ENCODE results near the gene RNF224.
A peak's percentile ranks its signal among the peaks of the same experiment; 100 is the strongest.

RNF224 gene

DNA sequence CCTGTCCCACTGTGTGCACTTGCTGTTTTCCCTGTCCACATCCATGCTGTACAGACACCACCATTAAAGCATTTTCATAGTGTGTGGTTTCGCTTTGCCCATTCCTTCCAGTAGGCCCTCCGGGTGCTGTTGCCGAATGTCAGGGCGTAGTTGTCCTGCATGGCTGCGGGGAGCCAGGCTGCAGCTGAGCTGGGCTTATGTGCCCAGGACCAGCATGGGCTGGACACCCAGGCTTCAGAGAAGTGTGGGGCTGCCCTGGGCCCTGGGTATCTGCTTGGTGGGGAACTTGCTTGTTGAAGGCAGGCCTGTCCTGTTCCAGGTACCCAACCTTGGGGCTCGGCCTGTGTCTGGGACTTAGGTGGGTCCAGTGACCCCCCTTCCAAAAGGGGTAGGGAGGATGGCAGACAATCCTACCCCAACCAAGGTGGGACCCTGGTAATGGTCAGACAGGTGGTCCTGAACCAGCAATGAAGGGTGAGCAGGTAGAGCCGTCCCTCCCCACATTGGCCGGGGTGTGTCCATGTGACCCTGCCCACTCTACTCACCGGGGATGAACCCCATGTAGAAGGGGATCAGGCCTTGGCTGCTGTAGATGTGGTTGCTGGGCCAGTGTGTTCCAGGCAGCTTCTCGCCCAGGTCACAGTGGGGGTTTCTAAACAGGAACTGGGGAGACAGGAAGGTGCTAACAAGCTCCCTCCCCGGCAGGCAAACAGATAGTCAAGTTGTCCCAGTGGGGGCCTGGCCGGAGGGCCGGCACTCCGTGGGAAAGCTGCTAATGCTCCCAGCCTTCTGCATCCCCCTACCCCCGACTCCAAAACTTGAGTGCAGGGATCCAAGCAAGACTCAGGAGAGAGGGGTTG, 16.6 kb downstream of the RNF224 start:
- peaks cover 0 to 24% (median 17%) of the 10 kb centered on the region in 4 experiments for H3K36me3 ChIP-seq (ENCODE audit: control insufficient read depth in 4 of 4, insufficient read depth in 4 of 4, low read length in 3 of 4)
- POLR2A ChIA-PET: interaction anchor here (1.6 kb wide), 1 partner anchor 10 kb away, joined by 8 read pairs; the partner anchor contains the start of gene NELFB
- WGBS (ENCODE audit: insufficient coverage): 91% methylated on average over 13 of the region's 15 CpGs
- peak in 1 of 3 donors; percentile 19 for DNase-seq
- peaks cover 3 to 36% (median 33%) of the 10 kb centered on the region in 4 experiments for H3K4me1 ChIP-seq (ENCODE audit: control extremely low read depth in 1 of 4, control insufficient read depth in 4 of 4, insufficient read depth in 4 of 4, low read length in 3 of 4)
- H3K4me3 ChIP-seq (ENCODE audit: control insufficient read depth in 1 of 7, extremely low read depth in 1 of 7, insufficient read depth in 4 of 7, low read depth in 2 of 7, low read length in 6 of 7): no peak overlapping the region
- H3K27me3 ChIP-seq (replicated peaks in 2 of 5; ENCODE audit: control insufficient read depth in 4 of 5, insufficient read depth in 5 of 5, low read length in 4 of 5): no peaks in the 10 kb centered on the region
- no peak overlapping the region for H3K27ac ChIP-seq (ENCODE audit: insufficient read depth in 1 of 2, low read depth in 1 of 2, low read length in 2 of 2, poor library complexity in 1 of 2, severe bottlenecking in 2 of 2)
- no peaks in the 10 kb centered on the region for H3K9me3 ChIP-seq (ENCODE audit: control extremely low read depth in 1 of 5, control insufficient read depth in 4 of 5, insufficient read depth in 2 of 5, low read depth in 1 of 5, low read length in 4 of 5)
- CTCF ChIA-PET: interaction anchor here (0.6 to 2.4 kb wide), 4 partner anchors 10 to 221 kb away, joined by 3 to 10 read pairs (median 4); partner anchors contain the start of genes ANAPC2 and SSNA1

DNA sequence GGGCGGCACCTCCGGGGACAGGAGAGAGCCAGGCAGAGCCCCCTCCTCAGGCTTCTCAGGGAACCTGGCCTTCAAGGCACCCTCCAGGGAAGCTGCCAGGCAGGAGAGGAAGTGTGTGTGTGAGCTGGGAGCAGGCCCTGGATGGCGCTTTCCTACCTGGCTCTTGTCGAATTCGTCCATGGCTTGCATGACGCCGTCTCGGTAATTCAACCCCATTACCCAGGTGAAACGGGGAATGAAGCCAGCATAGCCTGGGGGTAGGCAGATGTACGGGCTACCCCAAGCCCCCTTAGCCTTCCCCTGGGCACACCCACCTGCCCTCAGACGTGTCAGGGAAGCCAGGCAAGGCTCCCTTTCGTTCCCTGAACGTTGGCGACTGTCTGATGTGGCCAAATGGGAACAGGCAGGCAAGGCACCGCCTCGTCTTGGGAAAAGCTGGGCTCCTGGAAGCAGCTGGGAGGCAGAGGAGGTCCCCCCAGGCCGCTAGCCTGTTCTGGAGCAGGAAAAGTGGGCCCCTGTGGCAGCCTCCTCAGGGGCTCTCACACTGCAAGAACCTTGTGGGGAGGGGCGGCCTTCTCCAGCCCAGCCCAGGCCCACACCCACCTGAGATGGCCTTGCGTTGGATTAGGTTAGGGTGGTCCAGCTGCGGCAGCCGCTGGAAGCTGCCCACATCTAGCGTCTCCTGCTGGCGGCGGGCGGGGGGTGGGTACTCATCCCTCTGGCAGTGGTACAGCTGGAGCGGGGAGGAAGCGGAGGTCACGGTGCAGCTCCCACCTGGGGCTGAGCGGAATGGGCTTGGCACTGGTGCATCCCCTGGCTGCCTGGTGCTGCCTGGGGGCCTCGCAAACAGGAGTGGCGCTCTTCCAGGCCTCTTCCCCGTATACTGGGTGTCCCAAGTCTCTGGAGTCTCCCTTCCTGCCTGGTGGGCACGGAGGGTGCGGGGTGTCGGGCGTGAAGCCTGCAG, 17.5 kb downstream of the RNF224 start:
- H3K27ac ChIP-seq (ENCODE audit: insufficient read depth in 1 of 2, low read depth in 1 of 2, low read length in 2 of 2, poor library complexity in 1 of 2, severe bottlenecking in 2 of 2): no peak overlapping the region
- CTCF ChIA-PET: interaction anchor here (0.6 to 2.4 kb wide), 3 partner anchors 9 to 220 kb away, joined by 3 to 10 read pairs (median 3); no protein-coding TSS in a partner anchor

DNA sequence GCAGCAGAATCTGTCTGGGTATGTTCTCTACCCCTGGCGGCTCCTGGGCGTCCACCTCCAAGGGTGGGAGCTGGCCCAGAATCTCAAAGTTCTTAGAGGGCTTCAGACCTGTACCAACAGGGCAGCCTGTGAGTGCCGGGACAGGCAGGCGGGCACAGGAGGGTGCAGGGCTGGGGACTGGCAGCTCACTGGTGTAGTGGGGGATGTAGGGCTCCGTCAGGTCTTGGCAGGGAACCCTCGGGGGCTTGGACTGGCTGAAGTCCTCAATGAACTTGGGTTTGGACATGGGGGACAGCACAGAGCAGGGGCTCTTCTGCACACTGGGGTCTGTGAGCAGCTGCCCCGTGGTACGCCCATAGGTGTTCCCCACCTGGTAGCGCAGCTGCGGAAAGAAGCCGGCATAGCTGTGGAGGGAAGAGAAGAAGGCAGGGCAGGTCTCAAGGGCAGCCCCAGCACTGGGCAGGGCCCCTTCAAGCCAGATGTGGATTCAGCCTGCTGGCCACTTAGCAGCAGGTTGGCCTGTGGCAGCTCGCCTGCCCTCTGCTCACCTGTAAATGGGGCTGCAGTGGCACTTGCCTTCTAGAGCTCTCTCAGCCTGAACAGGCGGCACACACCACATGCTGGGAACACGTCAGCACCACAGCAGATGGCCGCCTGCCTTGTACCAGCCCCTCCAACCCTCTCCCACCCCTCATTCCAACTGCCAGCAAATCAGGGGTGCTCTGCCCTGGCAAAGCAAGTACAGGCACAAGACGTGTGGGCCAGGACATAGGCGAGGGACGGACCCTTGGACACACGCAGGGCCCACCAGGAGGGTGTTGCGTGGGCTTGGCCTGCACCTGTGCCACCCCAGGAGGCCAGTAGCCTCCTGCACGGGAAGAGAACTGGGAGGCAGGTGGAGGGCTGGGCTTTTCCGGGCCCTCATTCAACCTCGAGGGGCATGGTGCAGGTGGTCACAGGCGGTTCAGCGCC, 18.4 kb downstream of the RNF224 start:
- Histone ChIP-seq H3K27ac (ENCODE audit: insufficient read depth in 1 of 2, low read depth in 1 of 2, low read length in 2 of 2, poor library complexity in 1 of 2, severe bottlenecking in 2 of 2) (no peak overlapping the region), H3K9me3 (ENCODE audit: control extremely low read depth in 1 of 5, control insufficient read depth in 4 of 5, insufficient read depth in 2 of 5, low read depth in 1 of 5, low read length in 4 of 5) (no peaks in the 10 kb centered on the region), H3K4me3 (ENCODE audit: control insufficient read depth in 1 of 7, extremely low read depth in 1 of 7, insufficient read depth in 4 of 7, low read depth in 2 of 7, low read length in 6 of 7) (no peak overlapping the region), H3K36me3 (ENCODE audit: control insufficient read depth in 4 of 4, insufficient read depth in 4 of 4, low read length in 3 of 4) (peaks cover 0 to 24% (median 17%) of the 10 kb centered on the region in 4 experiments), H3K27me3 (replicated peaks in 2 of 5; ENCODE audit: control insufficient read depth in 4 of 5, insufficient read depth in 5 of 5, low read length in 4 of 5) (no peaks in the 10 kb centered on the region), H3K4me1 (ENCODE audit: control extremely low read depth in 1 of 4, control insufficient read depth in 4 of 4, insufficient read depth in 4 of 4, low read length in 3 of 4) (peaks cover 3 to 27% (median 19%) of the 10 kb centered on the region in 4 experiments)
- WGBS (ENCODE audit: insufficient coverage): 98% methylated on average over 23 of the region's 25 CpGs
- ChIA-PET POLR2A (interaction anchor here (1.6 kb wide), 1 partner anchor 8 kb away, joined by 8 read pairs; the partner anchor contains the start of gene NELFB), CTCF (interaction anchor here (2.4 kb wide), 1 partner anchor 8 kb away, joined by 10 read pairs; no protein-coding TSS in a partner anchor)
- no peak for DNase-seq

More for the DNA sequence above, 17.5 kb downstream of the RNF224 start:
- WGBS (ENCODE audit: insufficient coverage): 92% methylated on average over 33 of the region's 36 CpGs
- Histone ChIP-seq H3K4me1 (ENCODE audit: control extremely low read depth in 1 of 4, control insufficient read depth in 4 of 4, insufficient read depth in 4 of 4, low read length in 3 of 4) (peaks cover 3 to 28% (median 26%) of the 10 kb centered on the region in 4 experiments), H3K9me3 (ENCODE audit: control extremely low read depth in 1 of 5, control insufficient read depth in 4 of 5, insufficient read depth in 2 of 5, low read depth in 1 of 5, low read length in 4 of 5) (no peaks in the 10 kb centered on the region), H3K4me3 (ENCODE audit: control insufficient read depth in 1 of 7, extremely low read depth in 1 of 7, insufficient read depth in 4 of 7, low read depth in 2 of 7, low read length in 6 of 7) (no peak overlapping the region), H3K27me3 (replicated peaks in 2 of 5; ENCODE audit: control insufficient read depth in 4 of 5, insufficient read depth in 5 of 5, low read length in 4 of 5) (no peaks in the 10 kb centered on the region), H3K36me3 (ENCODE audit: control insufficient read depth in 4 of 4, insufficient read depth in 4 of 4, low read length in 3 of 4) (peaks cover 0 to 24% (median 17%) of the 10 kb centered on the region in 4 experiments)
- POLR2A ChIA-PET: interaction anchor here (1.6 kb wide), 1 partner anchor 9 kb away, joined by 8 read pairs; the partner anchor contains the start of gene NELFB
- DNase-seq: no peak

DNA sequence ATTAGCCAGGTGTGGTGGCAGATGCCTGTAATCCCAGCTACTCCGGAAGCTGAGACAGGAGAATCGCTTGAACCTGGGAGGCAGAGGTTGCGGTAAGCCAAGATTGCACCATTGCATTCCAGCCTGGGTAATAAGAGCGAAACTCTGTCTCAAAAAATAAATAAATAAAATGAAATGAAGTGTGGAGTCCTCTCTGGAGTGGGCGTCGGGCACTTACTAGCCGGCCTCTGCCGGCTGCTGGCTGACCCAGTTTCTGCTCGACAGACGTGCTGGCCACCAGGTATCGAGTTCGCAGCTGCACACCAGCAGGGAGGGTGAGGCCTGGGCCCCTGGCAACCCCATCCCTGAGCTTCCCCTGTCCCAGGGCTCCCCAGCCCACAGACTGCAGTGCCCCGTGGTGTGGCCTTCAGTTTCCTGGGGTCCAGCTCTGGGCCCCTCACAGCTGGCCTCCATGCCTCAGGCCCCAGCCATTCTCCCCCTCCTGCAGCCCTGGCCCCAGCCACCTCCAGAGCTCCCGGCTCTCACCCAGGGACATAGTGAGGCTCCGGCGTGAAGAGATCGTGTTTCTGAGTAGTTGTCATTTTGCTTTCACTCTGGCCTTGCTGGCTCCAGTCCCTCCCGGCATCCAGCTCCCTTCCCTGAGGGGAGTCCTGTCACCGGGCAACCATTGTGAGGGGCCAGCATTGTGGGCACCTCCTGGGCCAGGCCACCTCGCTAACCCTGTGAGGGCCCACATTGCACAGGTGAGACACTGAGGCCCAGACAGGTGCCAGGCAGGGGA, 20.0 kb downstream of the RNF224 start:
- POLR2A ChIA-PET: interaction anchor here (0.6 kb wide), 1 partner anchor 14 kb away, joined by 4 read pairs; no protein-coding TSS in a partner anchor
- CTCF ChIA-PET: interaction anchor here (0.5 to 1.3 kb wide), 3 partner anchors 10 to 58 kb away, joined by 3 to 5 read pairs (median 3); no protein-coding TSS in a partner anchor
- Histone ChIP-seq H3K4me3 (ENCODE audit: control insufficient read depth in 1 of 7, extremely low read depth in 1 of 7, insufficient read depth in 4 of 7, low read depth in 2 of 7, low read length in 6 of 7) (no peak overlapping the region), H3K4me1 (ENCODE audit: control extremely low read depth in 1 of 4, control insufficient read depth in 4 of 4, insufficient read depth in 4 of 4, low read length in 3 of 4) (peaks cover under 1 to 22% (median 12%) of the 10 kb centered on the region in 4 experiments), H3K9me3 (ENCODE audit: control extremely low read depth in 1 of 5, control insufficient read depth in 4 of 5, insufficient read depth in 2 of 5, low read depth in 1 of 5, low read length in 4 of 5) (no peaks in the 10 kb centered on the region), H3K27ac (ENCODE audit: insufficient read depth in 1 of 2, low read depth in 1 of 2, low read length in 2 of 2, poor library complexity in 1 of 2, severe bottlenecking in 2 of 2) (no peak overlapping the region), H3K36me3 (ENCODE audit: control insufficient read depth in 4 of 4, insufficient read depth in 4 of 4, low read length in 3 of 4) (peaks cover 0 to 18% (median 12%) of the 10 kb centered on the region in 4 experiments), H3K27me3 (replicated peaks in 2 of 5; ENCODE audit: control insufficient read depth in 4 of 5, insufficient read depth in 5 of 5, low read length in 4 of 5) (no peaks in the 10 kb centered on the region)
- DNase-seq: no peak
- 95% methylated on average over 18 of the region's 20 CpGs for WGBS (ENCODE audit: insufficient coverage)

DNA sequence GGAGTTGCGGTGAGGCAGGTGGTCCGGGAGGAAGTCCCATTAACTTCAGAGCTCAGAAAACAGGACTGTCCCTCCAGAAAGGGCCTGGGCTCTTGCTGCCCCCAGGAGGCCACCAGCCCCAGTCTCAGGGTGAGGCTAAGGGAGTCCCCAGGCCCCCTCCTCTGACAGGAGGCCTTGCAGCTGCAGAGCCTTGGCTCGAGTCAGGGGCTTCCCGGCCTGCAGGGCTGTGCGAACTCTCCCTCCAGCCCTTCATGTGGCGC, 20.5 kb downstream of the RNF224 start:
- WGBS (ENCODE audit: insufficient coverage): no CpG with 5 or more reads among the region's 6 CpGs
- Histone ChIP-seq H3K9me3 (ENCODE audit: control extremely low read depth in 1 of 5, control insufficient read depth in 4 of 5, insufficient read depth in 2 of 5, low read depth in 1 of 5, low read length in 4 of 5) (no peaks in the 10 kb centered on the region), H3K36me3 (ENCODE audit: control insufficient read depth in 4 of 4, insufficient read depth in 4 of 4, low read length in 3 of 4) (peaks cover 0 to 13% (median 6%) of the 10 kb centered on the region in 4 experiments), H3K4me3 (ENCODE audit: control insufficient read depth in 1 of 7, extremely low read depth in 1 of 7, insufficient read depth in 4 of 7, low read depth in 2 of 7, low read length in 6 of 7) (no peak overlapping the region), H3K27me3 (replicated peaks in 2 of 5; ENCODE audit: control insufficient read depth in 4 of 5, insufficient read depth in 5 of 5, low read length in 4 of 5) (no peaks in the 10 kb centered on the region), H3K27ac (ENCODE audit: insufficient read depth in 1 of 2, low read depth in 1 of 2, low read length in 2 of 2, poor library complexity in 1 of 2, severe bottlenecking in 2 of 2) (no peak overlapping the region), H3K4me1 (ENCODE audit: control extremely low read depth in 1 of 4, control insufficient read depth in 4 of 4, insufficient read depth in 4 of 4, low read length in 3 of 4) (peaks cover 0 to 17% (median 8%) of the 10 kb centered on the region in 4 experiments)
- DNase-seq: no peak
- ChIA-PET CTCF (interaction anchor here (0.8 to 1.3 kb wide), 2 partner anchors 11 to 59 kb away, joined by 3 to 5 read pairs; no protein-coding TSS in a partner anchor), POLR2A (interaction anchor here (0.7 kb wide), 1 partner anchor 25 kb away, joined by 3 read pairs; no protein-coding TSS in a partner anchor)

All from common myeloid progenitor, CD34-positive (primary cell).